ENCODE results near the gene JMJD1C.

- no peak for TF ChIP-seq POLR2A (IDR thresholded peaks at IDR 0.05; ENCODE audit: low read length)
- no peak for TF ChIP-seq CTCF (IDR thresholded peaks at IDR 0.05)
- no peak for TF ChIP-seq NFE2L2 (conservative IDR thresholded peaks at IDR 0.05; ENCODE audit: low read length)
- TF ChIP-seq CEBPB (IDR thresholded peaks at IDR 0.05): no peak
- TF ChIP-seq EP300 (IDR thresholded peaks at IDR 0.05): no peak
- no peak for TF ChIP-seq RAD21 (conservative IDR thresholded peaks at IDR 0.05 in 1 of 2, IDR thresholded peaks at IDR 0.05 in 1 of 2)
- TF ChIP-seq MAX (IDR thresholded peaks at IDR 0.05): no peak
- TF ChIP-seq, protein P1, sequence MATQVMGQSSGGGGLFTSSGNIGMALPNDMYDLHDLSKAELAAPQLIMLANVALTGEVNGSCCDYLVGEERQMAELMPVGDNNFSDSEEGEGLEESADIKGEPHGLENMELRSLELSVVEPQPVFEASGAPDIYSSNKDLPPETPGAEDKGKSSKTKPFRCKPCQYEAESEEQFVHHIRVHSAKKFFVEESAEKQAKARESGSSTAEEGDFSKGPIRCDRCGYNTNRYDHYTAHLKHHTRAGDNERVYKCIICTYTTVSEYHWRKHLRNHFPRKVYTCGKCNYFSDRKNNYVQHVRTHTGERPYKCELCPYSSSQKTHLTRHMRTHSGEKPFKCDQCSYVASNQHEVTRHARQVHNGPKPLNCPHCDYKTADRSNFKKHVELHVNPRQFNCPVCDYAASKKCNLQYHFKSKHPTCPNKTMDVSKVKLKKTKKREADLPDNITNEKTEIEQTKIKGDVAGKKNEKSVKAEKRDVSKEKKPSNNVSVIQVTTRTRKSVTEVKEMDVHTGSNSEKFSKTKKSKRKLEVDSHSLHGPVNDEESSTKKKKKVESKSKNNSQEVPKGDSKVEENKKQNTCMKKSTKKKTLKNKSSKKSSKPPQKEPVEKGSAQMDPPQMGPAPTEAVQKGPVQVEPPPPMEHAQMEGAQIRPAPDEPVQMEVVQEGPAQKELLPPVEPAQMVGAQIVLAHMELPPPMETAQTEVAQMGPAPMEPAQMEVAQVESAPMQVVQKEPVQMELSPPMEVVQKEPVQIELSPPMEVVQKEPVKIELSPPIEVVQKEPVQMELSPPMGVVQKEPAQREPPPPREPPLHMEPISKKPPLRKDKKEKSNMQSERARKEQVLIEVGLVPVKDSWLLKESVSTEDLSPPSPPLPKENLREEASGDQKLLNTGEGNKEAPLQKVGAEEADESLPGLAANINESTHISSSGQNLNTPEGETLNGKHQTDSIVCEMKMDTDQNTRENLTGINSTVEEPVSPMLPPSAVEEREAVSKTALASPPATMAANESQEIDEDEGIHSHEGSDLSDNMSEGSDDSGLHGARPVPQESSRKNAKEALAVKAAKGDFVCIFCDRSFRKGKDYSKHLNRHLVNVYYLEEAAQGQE (IDR thresholded peaks at IDR 0.05): no peak
- no peak for TF ChIP-seq SMC3 (IDR thresholded peaks at IDR 0.05)
- TF ChIP-seq, protein P2, sequence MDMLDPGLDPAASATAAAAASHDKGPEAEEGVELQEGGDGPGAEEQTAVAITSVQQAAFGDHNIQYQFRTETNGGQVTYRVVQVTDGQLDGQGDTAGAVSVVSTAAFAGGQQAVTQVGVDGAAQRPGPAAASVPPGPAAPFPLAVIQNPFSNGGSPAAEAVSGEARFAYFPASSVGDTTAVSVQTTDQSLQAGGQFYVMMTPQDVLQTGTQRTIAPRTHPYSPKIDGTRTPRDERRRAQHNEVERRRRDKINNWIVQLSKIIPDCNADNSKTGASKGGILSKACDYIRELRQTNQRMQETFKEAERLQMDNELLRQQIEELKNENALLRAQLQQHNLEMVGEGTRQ (IDR thresholded peaks at IDR 0.05): no peak
Observed at GRCh38 chr10:63416376-63416775, 49.4 kb downstream of the JMJD1C start.
